A204.1 (cell line): ENCODE measurements around the gene B3GNT8.
"Not testable (repeated sequence)": the region's sequence is repeated elsewhere in the genome, so short reads cannot be mapped to it uniquely, and the experiment has no call there.

Source experiments
- FAIRE-seq: peaks from 2 replicates; lab custom pipeline; 2012; peaks lifted over from hg19 to GRCh38; lab: Jason Lieb, UNC

B3GNT8 gene

DNA sequence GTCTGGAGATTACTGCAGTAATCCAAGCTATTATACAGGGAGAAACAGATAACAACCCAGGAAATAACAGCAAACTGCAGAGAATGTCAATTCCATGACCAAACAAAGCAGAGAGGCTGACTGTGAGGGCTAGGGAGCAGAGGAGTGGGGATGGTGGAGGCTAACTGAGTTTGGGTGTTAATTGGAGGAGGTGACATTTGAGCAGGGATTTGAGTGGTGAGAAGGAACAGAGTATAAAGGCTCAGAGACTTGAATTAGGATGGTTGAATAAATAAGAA is 9.4 kb upstream of the B3GNT8 start:
- FAIRE-seq = no peak

DNA sequence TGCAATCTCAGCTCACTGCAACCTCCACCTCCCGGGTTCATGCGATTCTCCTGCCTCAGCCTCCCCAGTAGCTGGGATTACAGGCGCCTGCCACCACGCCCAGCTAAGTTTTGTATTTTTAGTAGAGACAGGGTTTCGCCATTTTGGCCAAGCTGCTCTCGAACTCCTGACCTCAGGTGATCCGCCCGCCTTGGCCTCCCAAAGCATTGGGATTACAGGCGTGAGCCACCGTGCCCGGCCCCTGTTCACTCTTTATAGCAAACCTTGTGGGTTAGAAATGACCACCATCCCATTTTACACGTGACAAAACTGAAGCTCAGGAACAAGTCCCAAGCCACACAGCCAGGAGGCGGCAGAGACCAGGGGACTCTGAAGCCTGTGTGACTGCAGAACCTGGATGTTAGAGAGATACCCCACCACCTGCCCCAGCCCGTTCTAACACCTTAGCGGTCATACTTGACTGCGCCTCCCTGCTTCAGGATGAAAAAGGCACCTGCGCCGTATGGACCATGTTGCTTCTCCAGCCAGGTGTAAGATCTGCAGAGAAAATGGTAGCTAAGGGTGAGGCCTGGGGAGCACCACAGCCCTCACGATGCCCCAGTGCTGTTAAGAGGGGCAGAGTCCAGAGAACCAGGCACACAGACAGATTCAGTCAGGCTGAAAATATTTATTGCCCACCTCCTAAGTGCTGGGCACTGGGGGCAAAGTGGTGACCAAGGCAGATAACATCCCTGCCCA is 8.9 kb upstream of the B3GNT8 start:
- FAIRE-seq = no peak

DNA sequence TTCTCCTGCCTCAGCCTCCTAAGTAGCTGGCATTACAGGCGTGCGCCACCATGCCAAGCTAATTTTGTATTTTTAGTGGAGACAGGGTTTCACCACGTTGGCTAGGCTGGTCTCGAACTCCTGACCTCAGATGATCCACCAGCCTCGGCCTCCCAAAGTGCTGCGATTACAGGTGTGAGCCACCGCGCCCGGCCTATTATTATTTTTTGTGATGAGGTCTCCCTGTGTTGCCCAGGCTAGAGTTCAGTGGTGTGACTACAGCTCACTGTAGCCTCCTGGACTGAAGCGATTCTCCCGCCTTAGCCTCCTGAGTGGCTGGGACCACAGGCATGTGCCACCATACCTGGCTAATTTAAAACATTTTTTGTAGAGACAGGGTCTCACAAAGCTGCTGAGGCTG is 8.2 kb upstream of the B3GNT8 start:
- not testable (repeated sequence) for FAIRE-seq

DNA sequence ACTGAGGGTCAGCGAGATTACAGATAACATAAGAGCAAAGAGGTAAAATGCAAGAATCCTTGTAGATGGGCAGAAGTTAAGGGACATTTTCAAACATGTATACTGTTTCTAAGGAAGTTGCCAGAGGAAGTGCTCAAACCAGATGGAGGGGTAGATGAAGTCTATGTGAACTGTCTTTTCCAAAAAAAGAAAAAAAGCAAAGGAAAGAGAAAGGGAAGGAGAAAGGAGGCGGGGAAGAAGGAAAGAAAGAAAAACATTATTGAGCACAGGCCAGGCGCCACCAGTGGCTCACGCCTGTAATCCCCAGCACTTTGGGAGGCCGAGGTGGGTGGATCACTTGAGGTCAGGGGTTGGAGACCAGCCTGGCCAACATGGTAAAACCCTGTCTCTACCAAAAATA is 7.3 kb upstream of the B3GNT8 start:
- no peak for FAIRE-seq

DNA sequence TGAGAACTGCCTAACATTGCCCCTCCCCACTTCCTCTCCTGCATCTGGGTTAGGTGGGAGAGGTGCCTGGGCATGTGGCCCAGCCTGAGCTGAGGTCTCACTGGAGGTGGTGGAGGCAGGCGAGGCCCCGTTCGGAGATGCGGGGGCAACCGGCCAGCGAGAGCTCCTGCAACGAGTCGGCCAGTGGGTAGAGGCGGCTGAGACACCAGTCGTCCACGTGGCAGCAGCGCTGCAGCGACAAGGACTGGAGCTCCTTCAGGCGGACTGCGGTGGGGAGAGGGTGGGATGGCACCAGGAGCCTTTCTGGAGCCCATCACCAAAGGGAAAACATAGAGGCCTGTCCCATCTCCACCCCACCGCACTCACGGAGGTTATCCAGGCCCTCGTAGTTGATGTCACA is 6.0 kb upstream of the B3GNT8 start:
- no peak for FAIRE-seq

DNA sequence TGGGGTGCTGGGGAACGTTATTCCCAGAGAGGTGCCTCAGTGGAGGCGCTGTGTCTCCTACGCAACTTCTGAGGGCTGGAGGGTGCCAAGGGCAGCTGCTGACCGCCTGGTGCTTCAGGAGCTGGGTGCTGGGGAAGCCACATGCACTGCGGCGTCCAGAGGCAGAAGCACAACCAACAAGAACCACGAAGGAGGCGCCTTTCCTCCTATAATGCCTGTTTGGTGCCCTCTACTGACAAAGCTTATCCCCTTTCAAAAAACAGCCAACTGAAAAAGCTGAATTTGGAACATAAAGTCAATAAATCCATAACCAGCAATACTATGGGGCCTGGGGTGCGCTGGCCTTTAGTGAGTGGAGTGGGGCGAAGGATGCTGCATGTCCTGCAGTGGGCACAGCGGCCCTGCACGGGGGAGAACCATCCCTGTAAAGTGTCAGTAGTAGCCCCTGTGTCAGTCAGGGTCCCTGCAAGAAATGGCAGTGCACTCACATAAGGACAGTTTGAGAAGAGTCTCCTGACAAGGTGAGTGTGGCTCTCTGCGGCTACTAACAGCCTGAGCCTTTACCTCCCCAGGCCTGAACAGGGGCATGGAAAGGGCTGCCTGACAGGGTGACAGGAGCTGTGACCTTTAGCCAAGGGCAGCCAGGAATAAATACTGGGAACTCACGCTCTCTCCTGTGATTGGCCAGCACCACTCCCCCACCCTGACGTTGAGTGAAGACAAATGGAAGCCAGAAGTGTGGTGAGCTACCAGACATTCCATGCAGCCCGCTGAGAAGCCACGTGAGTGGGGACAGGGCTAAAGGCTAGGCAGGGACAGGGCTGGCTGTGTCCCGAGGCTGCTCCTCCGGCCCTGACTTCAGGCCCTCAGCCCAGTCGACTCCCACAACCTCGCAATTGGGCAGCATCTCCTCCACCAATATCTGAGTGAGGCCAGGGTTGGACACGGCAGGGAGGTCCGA is 4.5 kb upstream of the B3GNT8 start:
- no peak for FAIRE-seq

DNA sequence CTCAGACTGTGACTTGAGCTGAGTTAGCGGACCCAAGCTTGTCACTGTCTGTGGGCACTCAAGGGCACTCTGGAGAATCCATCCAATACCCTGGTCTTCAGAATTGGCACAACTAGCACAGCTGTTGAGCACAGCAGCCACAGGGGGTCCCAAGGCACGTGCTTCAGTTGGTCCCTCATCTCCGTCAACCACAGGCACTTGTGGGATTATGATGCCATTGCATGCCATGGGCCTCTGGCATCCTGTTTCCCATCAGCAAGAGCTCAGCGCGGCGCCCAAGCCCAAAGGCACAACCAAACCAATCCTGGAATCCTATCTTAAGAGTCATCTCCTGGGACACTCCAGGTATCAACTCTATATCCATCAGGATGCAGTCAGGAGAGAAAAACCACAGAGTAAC is 3.7 kb upstream of the B3GNT8 start:
- no peak for FAIRE-seq

DNA sequence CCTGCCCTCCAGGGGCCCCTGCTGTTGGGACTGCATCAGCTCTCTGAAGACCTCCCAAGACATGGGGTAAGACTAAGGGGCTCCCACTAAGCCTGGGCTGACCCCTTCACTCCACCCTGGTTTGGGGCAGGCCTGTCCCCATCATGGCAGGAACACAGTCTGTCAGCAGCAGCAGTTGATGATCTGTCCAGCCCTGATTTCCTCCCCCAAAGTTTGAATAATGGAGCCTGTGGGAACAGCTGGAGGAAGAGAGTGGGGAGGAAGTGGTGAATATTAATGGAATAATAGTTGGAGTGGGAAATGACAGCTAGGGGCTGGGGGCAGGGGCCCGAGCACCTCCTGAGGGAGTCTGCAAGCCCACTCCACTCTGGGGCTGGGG is 1.3 kb upstream of the B3GNT8 start:
- no peak for FAIRE-seq

DNA sequence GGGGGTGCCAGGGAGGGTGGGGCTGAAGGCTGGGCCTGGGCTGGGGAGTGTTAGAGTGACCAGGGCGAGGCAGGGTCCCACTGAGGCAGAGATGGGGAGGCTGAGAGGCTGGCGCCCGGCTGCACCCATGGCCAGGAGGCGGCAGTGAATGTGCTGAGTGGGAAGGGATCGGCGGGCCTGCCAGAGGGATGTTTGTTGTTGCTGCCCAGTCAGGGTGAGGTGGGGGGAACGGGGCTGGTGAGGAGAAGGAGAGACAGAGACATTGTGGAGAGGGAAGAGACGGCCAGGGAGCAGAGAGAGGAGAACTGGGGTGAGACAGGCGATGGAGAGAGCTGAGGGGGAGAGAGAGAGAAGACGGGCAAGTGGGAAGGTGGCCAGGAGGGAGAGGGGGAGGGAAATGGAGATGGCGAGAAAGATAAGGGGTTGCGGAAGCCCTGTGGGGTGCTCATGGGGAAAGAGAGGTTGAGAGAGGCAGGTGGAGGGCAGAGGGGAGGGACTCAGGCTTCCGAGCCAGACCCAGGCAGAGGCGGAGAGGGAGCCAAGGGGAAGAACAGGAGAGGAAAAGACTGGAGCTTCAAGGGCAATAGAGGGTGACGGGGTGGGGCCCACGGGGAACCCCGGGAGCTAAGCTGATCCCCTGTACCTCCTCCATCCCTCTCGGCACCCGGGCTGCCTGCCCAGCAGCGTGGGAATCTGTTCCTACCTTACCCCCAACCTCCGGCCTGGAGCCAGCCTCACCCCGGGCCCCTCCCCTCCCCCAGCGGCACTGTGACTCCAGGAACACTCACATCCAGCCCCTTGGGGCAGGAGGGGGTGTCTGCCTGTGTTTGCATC is 690 bp upstream of the B3GNT8 start:
- no peak for FAIRE-seq

DNA sequence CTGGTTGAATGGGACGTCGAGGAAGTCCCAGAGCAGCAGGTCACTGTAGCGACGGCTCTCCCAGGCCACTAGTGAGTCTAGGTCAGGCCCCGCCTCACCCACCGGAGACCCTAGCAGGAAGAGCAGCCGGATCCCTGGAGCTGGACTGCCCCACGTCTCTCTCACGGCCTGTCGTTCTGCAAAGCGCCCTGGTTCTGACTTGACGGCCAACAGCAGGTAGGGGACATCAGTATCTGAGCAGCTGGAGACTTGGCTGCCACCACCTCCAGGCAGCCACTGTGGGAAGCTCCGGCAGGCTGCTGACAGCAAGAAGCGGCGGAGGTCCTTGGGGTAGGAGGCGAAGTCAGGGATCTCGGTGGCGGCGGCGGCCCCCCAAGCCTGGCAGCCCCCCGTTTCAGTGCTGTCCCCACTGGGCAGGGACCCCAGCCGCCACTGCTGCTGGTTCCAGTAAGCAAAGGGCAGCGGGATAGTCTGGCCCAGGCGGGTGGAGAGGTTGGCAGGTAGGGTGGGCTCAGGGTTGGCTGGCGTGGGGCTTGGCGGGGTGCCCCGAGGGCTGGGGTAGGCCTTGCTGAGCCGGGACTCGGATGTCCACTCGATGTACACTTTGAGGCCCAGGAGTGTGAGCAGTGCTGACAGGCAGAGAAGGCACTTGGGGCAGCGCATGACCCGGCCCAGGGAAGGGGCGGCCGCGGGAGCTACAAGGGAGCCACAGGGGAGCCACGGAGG is 895 bp downstream of the B3GNT8 start:
- FAIRE-seq = no peak

DNA sequence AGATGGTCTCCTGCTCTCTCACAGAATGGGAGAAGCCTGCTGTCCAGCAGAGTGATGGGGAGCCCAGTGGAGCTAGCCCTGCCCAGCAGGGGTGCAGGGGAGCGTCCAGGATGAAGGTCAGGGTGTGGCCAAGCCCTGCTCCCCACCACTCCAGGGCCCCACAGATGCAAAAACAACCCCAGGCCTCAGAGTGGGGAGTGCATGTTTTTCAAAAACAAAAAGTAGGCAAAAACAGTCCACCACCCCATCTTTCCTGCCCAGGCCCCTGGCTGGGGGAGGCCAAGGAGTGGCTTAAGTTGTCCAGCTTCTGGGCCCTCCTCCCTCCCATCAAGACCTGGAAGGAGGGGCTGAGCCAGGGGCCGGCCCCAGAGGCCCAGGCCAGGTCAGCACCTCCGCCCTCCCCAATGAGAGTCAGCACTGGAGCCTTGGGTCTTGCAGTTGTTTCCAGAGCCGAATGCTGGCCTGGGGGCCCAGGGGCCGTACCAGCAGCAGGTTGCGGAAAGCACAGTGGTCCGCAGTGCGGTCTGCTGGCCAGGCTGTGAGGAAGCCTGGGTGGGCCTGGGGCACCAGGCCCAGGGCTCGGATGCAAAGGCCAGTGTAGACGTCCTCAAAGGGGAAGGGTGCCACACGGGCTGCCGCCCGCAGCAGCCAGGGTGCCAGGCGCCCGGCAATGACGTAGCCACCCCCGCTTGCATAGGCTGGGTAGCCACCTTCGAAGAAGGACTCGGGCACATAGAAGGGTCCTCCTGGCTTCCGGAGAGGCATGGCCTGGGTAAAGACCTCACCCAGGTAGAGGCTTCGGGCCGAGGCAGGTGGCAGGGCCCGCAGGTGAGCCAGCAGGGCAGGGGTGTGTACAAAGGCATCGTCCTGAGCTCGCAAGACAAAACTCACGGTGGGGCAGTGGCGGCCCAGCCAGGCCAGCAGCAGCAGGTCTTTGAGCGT is 1.7 kb downstream of the B3GNT8 start:
- FAIRE-seq = no peak

DNA sequence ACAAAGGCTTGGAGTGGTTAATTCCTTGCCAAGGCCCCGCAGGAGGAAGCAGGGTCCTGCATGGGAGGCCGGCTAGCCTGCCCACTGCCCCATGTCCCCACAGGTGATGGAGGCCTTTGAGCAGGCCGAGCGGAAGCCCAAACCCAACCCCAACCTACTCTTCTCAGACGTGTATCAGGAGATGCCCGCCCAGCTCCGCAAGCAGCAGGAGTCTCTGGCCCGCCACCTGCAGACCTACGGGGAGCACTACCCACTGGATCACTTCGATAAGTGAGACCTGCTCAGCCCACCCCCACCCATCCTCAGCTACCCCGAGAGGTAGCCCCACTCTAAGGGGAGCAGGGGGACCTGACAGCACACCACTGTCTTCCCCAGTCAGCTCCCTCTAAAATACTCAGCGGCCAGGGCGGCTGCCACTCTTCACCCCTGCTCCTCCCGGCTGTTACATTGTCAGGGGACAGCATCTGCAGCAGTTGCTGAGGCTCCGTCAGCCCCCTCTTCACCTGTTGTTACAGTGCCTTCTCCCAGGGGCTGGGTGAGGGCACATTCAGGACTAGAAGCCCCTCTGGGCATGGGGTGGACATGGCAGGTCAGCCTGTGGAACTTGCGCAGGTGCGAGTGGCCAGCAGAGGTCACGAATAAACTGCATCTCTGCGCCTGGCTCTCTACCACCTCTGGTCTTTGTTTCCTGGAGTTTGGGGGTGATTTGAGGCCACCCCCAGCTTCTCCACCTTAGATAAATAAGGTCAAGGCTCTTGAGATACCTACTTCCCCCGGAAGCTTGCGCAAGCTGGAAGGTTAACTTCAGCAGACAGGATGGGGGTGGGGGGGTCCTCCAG is 2.6 kb downstream of the B3GNT8 start:
- no peak for FAIRE-seq

DNA sequence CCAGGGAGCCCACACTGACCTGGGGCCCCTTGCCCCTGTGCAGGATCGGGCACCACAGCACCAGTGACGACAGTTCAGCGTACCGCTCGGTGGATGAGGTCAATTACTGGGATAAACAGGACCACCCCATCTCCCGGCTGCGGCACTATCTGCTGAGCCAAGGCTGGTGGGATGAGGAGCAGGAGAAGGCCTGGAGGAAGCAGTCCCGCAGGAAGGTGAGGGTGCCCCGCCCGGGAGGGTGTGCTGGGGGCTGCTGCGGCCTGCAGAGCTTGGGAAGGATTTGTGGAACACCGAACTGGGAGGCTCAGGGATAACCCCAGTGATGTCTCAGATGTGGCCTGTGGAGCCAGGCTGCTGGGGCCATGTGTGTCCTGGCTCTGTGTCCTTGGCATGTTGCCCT is 4.2 kb downstream of the B3GNT8 start:
- no peak for FAIRE-seq

DNA sequence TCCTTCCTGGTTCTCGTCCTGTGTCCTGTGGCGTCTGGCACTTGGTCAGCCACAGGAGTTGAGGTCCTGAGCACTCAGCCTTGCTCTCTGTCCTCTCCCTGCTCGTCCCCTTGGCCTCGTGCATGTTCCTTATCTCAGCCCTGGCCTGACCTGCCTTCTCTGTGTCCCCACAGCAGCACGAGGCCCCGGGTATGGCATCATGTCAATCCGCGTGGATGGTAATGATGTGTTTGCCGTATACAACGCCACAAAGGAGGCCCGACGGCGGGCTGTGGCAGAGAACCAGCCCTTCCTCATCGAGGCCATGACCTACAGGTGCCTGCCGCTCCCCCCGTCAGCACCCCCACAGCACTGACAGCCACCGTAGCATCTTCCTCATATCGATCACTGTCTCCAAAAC is 4.7 kb downstream of the B3GNT8 start:
- FAIRE-seq = no peak

DNA sequence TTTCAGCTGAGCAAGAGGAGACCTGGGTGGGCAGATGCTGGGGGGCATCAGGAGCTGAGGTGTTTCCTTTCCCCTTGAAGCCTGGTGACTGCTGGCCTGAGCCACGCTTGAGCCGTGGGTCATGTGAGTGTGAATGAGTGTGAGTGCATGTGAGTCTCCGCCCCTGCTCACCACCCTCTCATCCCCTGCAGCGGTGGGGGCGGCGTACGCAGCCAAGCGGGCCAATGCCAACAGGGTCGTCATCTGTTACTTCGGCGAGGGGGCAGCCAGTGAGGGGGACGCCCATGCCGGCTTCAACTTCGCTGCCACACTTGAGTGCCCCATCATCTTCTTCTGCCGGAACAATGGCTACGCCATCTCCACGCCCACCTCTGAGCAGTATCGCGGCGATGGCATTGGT is 5.2 kb downstream of the B3GNT8 start:
- no peak for FAIRE-seq

DNA sequence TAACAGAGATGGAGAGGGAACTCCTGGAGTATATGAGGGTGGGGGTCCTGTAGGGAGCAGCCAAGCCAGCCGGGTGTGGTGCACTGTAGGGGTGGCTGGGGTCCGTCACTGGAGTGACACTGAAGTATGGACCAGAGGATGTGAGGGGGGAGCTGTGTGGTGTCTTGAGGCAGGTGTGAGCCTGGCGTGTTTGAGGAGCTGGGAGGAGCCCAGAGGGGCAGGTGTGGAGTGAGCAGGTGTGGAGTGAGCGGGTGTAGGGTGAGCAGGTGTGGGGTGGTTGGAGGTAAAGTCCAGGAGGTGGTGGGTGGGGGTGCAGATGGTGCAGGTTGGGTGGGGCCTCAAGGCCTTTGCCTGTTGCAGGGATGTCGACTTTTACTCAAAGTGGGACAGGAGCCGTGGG is 5.9 kb downstream of the B3GNT8 start:
- no peak for FAIRE-seq

DNA sequence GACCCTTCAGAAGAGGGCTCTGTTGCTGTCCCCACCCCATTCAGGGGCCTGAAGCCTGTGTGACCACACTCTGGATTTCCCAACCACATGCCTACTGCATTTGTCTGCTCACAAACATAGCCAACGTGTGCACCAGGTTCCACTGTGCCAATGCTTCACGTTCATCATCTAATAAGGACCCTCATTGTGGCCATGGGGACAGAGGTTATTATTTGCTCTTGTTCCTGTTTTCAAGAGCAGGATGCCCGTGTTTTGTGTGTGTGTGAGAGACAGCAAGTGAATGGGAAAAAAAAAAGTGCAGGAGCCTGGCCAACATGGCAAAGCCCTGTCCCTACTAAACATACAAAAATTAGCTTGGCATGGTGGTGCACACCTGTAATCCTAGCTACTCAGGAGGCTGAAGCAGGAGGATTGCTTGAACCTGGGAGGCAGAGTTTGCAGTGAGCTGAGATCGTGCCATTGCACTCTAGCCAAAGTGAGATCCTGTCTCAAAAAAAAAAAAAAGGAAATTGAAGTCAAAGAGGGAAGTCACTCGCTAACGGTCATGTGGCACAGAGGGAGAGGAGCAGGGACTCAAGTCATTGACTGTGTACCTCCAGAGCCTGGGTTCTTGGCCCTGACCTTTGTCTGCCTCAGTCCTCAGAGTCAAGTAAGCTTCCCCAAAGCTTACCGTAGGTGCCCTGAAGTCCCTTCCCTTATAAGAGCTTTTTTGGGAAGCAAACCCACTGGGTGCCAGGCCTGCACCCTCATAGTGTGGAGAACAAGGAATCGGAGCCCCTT is 6.9 kb downstream of the B3GNT8 start:
- no peak for FAIRE-seq

DNA sequence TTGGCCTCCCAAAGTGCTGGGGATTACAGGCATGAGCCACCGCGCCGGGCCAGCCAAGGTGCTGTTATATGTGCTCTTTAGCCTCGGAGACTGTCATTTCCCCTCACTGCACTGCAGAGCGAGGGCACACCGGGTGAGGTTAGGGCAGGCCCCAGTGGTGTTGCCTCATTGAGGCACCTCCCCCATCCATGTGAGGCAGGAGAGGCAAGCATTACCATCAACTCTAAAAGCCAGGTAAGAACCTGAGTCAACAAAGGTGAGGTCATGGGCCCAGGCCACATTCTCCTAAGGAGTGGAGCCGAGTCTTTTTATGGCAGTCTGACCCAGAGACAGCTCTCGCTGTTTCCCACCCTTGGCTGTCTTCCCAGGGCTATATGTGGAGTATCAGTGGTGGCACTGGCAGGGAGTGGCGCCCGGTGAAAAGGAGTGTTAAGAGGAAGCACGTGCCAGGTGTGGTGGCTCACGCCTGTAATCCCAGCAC is 10.9 kb downstream of the B3GNT8 start:
- no peak for FAIRE-seq

DNA sequence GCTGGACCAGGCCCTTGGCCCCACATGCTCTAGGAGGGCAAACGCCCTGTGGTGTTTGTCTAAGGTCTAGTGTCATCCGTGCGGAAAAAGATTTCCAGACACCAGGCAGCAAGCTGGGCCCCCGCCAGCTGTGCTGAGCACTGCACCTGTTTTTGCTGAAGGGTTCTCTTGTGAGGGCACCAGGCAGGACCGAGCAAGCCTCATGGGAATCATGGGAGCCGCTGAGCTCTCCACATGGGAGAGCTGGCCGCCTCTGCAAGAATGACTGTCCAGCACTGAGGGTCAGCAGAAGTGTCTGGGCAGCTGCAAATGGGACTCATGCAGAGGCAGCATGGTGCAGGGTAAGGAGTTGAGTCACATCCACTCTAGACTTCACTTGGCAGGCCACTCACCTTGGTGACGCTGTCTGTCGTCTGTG is 12.0 kb downstream of the B3GNT8 start:
- no peak for FAIRE-seq
